ENCODE results near the gene TUBB2A. TPM values are rescaled to one million over a fixed set of nuclear protein-coding genes. Genes with fewer than 3 reads are reported as not detected.
A peak's percentile ranks its signal among the peaks of the same experiment; 100 is the strongest.

Gene TUBB2A
- total and polyA plus RNA-seq, 2 of the 13 experiments (the other 11 are each of a cell fraction or from before 2014, with no cell fraction given) = 35.3 to 106 TPM

GRCh38 chr6:3195695-3196497 is 38.6 kb upstream of the TUBB2A start (continued):
- TF ChIP-seq, protein P1, sequence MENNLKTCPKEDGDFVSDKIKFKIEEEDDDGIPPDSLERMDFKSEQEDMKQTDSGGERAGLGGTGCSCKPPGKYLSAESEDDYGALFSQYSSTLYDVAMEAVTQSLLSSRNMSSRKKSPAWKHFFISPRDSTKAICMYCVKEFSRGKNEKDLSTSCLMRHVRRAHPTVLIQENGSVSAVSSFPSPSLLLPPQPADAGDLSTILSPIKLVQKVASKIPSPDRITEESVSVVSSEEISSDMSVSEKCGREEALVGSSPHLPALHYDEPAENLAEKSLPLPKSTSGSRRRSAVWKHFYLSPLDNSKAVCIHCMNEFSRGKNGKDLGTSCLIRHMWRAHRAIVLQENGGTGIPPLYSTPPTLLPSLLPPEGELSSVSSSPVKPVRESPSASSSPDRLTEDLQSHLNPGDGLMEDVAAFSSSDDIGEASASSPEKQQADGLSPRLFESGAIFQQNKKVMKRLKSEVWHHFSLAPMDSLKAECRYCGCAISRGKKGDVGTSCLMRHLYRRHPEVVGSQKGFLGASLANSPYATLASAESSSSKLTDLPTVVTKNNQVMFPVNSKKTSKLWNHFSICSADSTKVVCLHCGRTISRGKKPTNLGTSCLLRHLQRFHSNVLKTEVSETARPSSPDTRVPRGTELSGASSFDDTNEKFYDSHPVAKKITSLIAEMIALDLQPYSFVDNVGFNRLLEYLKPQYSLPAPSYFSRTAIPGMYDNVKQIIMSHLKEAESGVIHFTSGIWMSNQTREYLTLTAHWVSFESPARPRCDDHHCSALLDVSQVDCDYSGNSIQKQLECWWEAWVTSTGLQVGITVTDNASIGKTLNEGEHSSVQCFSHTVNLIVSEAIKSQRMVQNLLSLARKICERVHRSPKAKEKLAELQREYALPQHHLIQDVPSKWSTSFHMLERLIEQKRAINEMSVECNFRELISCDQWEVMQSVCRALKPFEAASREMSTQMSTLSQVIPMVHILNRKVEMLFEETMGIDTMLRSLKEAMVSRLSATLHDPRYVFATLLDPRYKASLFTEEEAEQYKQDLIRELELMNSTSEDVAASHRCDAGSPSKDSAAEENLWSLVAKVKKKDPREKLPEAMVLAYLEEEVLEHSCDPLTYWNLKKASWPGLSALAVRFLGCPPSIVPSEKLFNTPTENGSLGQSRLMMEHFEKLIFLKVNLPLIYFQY (CRISPR knock-in tag; IDR thresholded peaks at IDR 0.05; ENCODE audit: borderline replicate concordance) = no peak
- peak; percentile 83 for TF ChIP-seq KDM5B (CRISPR knock-in tag; IDR thresholded peaks at IDR 0.05; ENCODE audit: borderline replicate concordance)
- no peak for TF ChIP-seq ZNF205 (CRISPR knock-in tag; IDR thresholded peaks at IDR 0.05)
- TF ChIP-seq, protein P2, sequence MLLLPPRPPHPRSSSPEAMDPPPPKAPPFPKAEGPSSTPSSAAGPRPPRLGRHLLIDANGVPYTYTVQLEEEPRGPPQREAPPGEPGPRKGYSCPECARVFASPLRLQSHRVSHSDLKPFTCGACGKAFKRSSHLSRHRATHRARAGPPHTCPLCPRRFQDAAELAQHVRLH (CRISPR knock-in tag; IDR thresholded peaks at IDR 0.05; ENCODE audit: borderline replicate concordance, low read depth) = peak; percentile 35; the same call in 1 of the 2 replicates
- TF ChIP-seq SP2 (CRISPR knock-in tag; IDR thresholded peaks at IDR 0.05) = 0 out of 2 replicates have a peak, but pooled peaks have one; percentile 13
- peak; percentile 73 for TF ChIP-seq FOXK2 (IDR thresholded peaks at IDR 0.05)
- TF ChIP-seq, protein P3, sequence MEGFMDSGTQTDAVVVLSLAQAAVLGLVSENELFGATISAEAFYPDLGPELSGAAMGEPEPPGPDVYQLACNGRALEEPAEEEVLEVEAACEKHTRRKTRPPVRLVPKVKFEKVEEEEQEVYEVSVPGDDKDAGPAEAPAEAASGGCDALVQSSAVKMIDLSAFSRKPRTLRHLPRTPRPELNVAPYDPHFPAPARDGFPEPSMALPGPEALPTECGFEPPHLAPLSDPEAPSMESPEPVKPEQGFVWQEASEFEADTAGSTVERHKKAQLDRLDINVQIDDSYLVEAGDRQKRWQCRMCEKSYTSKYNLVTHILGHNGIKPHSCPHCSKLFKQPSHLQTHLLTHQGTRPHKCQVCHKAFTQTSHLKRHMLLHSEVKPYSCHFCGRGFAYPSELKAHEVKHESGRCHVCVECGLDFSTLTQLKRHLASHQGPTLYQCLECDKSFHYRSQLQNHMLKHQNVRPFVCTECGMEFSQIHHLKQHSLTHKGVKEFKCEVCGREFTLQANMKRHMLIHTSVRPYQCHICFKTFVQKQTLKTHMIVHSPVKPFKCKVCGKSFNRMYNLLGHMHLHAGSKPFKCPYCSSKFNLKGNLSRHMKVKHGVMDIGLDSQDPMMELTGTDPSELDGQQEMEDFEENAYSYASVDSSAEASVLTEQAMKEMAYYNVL (CRISPR knock-in tag; IDR thresholded peaks at IDR 0.05; ENCODE audit: borderline replicate concordance) = 0 out of 2 replicates have a peak, but pooled peaks have one; percentile 19
- TF ChIP-seq, protein P4, sequence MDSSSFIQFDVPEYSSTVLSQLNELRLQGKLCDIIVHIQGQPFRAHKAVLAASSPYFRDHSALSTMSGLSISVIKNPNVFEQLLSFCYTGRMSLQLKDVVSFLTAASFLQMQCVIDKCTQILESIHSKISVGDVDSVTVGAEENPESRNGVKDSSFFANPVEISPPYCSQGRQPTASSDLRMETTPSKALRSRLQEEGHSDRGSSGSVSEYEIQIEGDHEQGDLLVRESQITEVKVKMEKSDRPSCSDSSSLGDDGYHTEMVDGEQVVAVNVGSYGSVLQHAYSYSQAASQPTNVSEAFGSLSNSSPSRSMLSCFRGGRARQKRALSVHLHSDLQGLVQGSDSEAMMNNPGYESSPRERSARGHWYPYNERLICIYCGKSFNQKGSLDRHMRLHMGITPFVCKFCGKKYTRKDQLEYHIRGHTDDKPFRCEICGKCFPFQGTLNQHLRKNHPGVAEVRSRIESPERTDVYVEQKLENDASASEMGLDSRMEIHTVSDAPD (CRISPR knock-in tag; IDR thresholded peaks at IDR 0.05) = no peak
- no peak for TF ChIP-seq HOXA5 (CRISPR knock-in tag; IDR thresholded peaks at IDR 0.05)
- 0 out of 2 replicates have a peak, but pooled peaks have one; percentile 66 for TF ChIP-seq NRL (CRISPR knock-in tag; IDR thresholded peaks at IDR 0.05; ENCODE audit: borderline replicate concordance)
- no peak for TF ChIP-seq EEA1 (CRISPR knock-in tag; IDR thresholded peaks at IDR 0.05; ENCODE audit: borderline replicate concordance)
- TF ChIP-seq STAT5B (CRISPR knock-in tag; IDR thresholded peaks at IDR 0.05) = no peak
- peak; percentile 30; the same call in 1 of the 2 replicates for TF ChIP-seq ZMYM3 (CRISPR knock-in tag; IDR thresholded peaks at IDR 0.05)
- TF ChIP-seq CREM (IDR thresholded peaks at IDR 0.05) = peak; percentile 39; the same call in 1 of the 2 replicates
- TF ChIP-seq CREM (CRISPR knock-in tag; IDR thresholded peaks at IDR 0.05) = no peak
- TF ChIP-seq KDM5A (IDR thresholded peaks at IDR 0.05; ENCODE audit: borderline replicate concordance, low read length) = no peak; the same call in 1 of the 2 replicates
- no peak for TF ChIP-seq ZNF292 (CRISPR knock-in tag; IDR thresholded peaks at IDR 0.05; ENCODE audit: borderline replicate concordance, low read depth)
- TF ChIP-seq ZNF644 (CRISPR knock-in tag; IDR thresholded peaks at IDR 0.05; ENCODE audit: low read depth) = peak; percentile 69; the same call in 1 of the 2 replicates
- TF ChIP-seq NFYC (CRISPR knock-in tag; IDR thresholded peaks at IDR 0.05) = peak; percentile 25; the same call in 1 of the 2 replicates
- TF ChIP-seq ZNF317 (CRISPR knock-in tag; IDR thresholded peaks at IDR 0.05) = peak; percentile 95
- TF ChIP-seq ZGPAT (CRISPR knock-in tag; IDR thresholded peaks at IDR 0.05) = peak; percentile 26; the same call in 1 of the 2 replicates

Data from HepG2 (cell line).